Gastrocnemius medialis (tissue), 4 donors: ENCODE measurements around the gene KCNQ5. TPM values are rescaled to one million over a fixed set of nuclear protein-coding genes. Genes with fewer than 3 reads are reported as not detected.

Experiments
- ATAC-seq, 2 donors: fragments of 150-250 bp; one replicate each; pipeline ENCODE4 v1.9.1; 2016
- DNase-seq, 2 donors: peaks; one replicate each; pipeline ENCODE4 v3.0.0-alpha.2; 2019
- H3K27ac ChIP-seq, 4 donors: fragments of 200-600 bp; sonication (generic); 1 replicate in 1 of 4; 2 replicates in 3 of 4; pipeline ENCODE4 v1.5.1; 2016 to 2018; ENCODE audit warnings: mild to moderate bottlenecking in 2 of 4, moderate library complexity in 1 of 4
- H3K27me3 ChIP-seq, 3 donors: fragments of 200-600 bp; sonication (generic) in 2 of 3; 1 replicate in 1 of 3; 2 replicates in 2 of 3; pipeline versions ENCODE4 v1.5.1 to v1.6.0; 2016 to 2019; ENCODE audit warnings: mild to moderate bottlenecking in 1 of 3, moderate library complexity in 1 of 3
- H3K36me3 ChIP-seq, 2 donors: fragments of 200-600 bp; sonication (generic) in 1 of 2; one replicate each; pipeline ENCODE4 v1.5.1; 2017 to 2018
- H3K4me1 ChIP-seq, 2 donors: fragments of 200-600 bp; sonication (generic) in 1 of 2; one replicate each; pipeline ENCODE4 v1.5.1; 2016 to 2017; ENCODE audit warnings: mild to moderate bottlenecking in 2 of 2
- H3K4me3 ChIP-seq, 4 donors: fragments of 200-600 bp; sonication (generic) in 3 of 4; 1 replicate in 1 of 4; 2 replicates in 3 of 4; pipeline ENCODE4 v1.5.1; 2016 to 2019; ENCODE audit warnings: mild to moderate bottlenecking in 2 of 4
- H3K9me3 ChIP-seq, 3 donors: fragments of 200-600 bp; sonication (generic) in 2 of 3; 1 replicate in 1 of 3; 2 replicates in 2 of 3; pipeline ENCODE4 v1.5.1; 2016 to 2019
- POLR2A ChIP-seq, 2 donors: fragments of 450-650 bp; IDR thresholded peaks; one replicate each; pipeline ENCODE4 v1.6.1; 2017; ENCODE audit warnings: antibody characterized with exemption in 2 of 2, mild to moderate bottlenecking in 2 of 2, moderate library complexity in 2 of 2
- in situ Hi-C, 4 donors: fragments of 200-750 bp; cut with MboI; loops; one replicate each; pipeline versions ENCODE4 v1.15.0 to v1.8.0; 2017; ENCODE audit warnings: low sequenced_read_pairs in 4 of 4
- intact Hi-C: fragments of 100-400 bp; cut with DNase I; formaldehyde crosslinking; loops from one replicate; pipeline ENCODE4 v1.15.1; 2023; ENCODE audit warnings: low total_unique reads
- total RNA-seq, 4 donors: library from RNA; depleted of rRNA; stranded (reverse); fragments of >200 nt; gene quantifications; one replicate each; pipeline versions ENCODE4 v1.1.0 to v1.2.3, GENCODE V29; 2016
- TF ChIP-seq, protein P1 (sequence below), 5 experiments: fragments of 450-650 bp in 3 of 5; fragments of 200-600 bp in 2 of 5; sonication (generic) in 2 of 5; IDR thresholded peaks in 4 of 5; conservative IDR thresholded peaks in 1 of 5; 1 replicate in 4 of 5; 2 replicates in 1 of 5; pipeline ENCODE4 v1.5.1; 2016 to 2019; ENCODE audit warnings: antibody characterized with exemption in 5 of 5, mild to moderate bottlenecking in 3 of 5, moderate library complexity in 3 of 5

Gene KCNQ5
- total RNA-seq, 4 donors from 2014 or later = 5.3 to 19.3 (median 15.1) TPM

DNA sequence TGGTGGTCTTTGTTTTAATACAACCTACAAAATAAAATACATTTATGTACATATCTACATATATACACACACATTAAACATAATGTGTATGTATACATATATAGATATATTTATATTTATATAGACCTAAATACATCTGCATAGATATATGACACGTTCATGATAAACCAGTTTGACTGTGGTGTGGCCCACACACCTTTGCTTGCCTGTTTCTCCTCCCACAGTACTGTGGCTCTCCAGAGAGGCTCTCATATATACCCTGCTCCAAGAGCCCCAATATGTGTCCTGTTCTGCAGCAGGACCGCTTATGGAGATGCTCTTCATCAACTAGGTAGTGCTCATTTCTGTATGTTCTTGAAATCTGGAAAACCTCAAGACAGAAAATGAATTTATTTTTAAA is 207.0 kb downstream of the KCNQ5 start:
- DNase-seq (no peak), ATAC-seq (no peak)
- in situ Hi-C loops = no loop called here
- Histone ChIP-seq H3K9me3 (no peaks in the 10 kb centered on the region), H3K4me3 (no peak overlapping the region), H3K27me3 (no peaks in the 10 kb centered on the region), H3K27ac (no peak overlapping the region), H3K36me3 (no peaks in the 10 kb centered on the region), H3K4me1 (peaks cover 34 to 40% of the 10 kb centered on the region in 2 donors)
- intact Hi-C loops = no loop called here
- TF ChIP-seq POLR2A (IDR thresholded peaks at IDR 0.05) = no peak
- TF ChIP-seq, protein P1, sequence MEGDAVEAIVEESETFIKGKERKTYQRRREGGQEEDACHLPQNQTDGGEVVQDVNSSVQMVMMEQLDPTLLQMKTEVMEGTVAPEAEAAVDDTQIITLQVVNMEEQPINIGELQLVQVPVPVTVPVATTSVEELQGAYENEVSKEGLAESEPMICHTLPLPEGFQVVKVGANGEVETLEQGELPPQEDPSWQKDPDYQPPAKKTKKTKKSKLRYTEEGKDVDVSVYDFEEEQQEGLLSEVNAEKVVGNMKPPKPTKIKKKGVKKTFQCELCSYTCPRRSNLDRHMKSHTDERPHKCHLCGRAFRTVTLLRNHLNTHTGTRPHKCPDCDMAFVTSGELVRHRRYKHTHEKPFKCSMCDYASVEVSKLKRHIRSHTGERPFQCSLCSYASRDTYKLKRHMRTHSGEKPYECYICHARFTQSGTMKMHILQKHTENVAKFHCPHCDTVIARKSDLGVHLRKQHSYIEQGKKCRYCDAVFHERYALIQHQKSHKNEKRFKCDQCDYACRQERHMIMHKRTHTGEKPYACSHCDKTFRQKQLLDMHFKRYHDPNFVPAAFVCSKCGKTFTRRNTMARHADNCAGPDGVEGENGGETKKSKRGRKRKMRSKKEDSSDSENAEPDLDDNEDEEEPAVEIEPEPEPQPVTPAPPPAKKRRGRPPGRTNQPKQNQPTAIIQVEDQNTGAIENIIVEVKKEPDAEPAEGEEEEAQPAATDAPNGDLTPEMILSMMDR (IDR thresholded peaks at IDR 0.05 in 4 of 5, conservative IDR thresholded peaks at IDR 0.05 in 1 of 5) = no peak

DNA sequence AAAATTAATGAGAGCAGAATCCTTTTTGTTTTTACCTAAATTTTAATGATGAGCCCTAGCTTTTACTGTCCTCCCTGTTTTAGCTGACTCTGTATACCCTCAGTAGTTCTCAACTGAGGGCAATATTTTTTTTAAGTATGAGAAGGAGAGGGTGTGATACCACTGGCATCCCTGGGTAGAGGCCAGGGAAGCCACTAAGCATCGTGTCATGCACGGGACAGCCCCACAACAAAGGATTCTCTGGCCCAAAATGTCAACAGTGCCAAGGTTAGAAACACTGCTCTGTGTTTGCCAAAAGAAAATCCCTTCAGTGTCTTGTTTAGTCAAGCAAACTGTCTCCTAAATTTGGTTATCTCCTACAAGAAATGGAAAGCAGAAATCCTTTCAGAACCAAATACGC is 210.4 kb downstream of the KCNQ5 start:
- peak; percentile 38 to 67 for DNase-seq
- Histone ChIP-seq H3K4me3 (no peak overlapping the region), H3K36me3 (no peaks in the 10 kb centered on the region), H3K4me1 (peaks cover 15 to 21% of the 10 kb centered on the region in 2 donors), H3K27ac (no peak overlapping the region), H3K27me3 (no peaks in the 10 kb centered on the region), H3K9me3 (no peaks in the 10 kb centered on the region)
- no peak for TF ChIP-seq POLR2A (IDR thresholded peaks at IDR 0.05)
- TF ChIP-seq, protein P1 (IDR thresholded peaks at IDR 0.05 in 4 of 5, conservative IDR thresholded peaks at IDR 0.05 in 1 of 5) = no peak
- ATAC-seq = peak; percentile 91 to 99
- in situ Hi-C loops = no loop called here
- intact Hi-C loops = no loop called here

DNA sequence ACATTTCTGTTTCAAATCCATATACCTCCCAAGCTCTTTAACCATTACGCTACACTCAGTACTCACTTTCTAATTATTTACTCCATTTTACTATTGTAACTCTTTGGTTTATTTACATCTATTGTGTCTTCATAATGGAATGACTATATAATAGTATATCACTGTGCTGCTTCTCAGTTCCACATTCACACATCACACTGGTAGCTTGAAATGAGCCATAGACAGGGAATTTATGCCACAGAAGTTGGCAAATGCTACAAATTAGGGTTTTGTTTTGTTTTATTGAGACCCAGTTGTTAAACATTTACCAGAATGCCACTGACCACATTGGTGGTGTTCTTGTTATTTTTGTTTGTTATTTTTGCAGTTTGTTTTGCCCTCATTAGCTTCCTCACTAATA is 213.9 kb downstream of the KCNQ5 start:
- Histone ChIP-seq H3K36me3 (no peaks in the 10 kb centered on the region), H3K27ac (no peak overlapping the region), H3K9me3 (no peaks in the 10 kb centered on the region), H3K4me1 (peaks cover 11 to 21% of the 10 kb centered on the region in 2 donors), H3K4me3 (no peak overlapping the region), H3K27me3 (no peaks in the 10 kb centered on the region)
- intact Hi-C loops (no loop called here), in situ Hi-C loops (no loop called here)
- ATAC-seq (no peak), DNase-seq (no peak)
- TF ChIP-seq, protein P1 (IDR thresholded peaks at IDR 0.05 in 4 of 5, conservative IDR thresholded peaks at IDR 0.05 in 1 of 5) = no peak
- no peak for TF ChIP-seq POLR2A (IDR thresholded peaks at IDR 0.05)

DNA sequence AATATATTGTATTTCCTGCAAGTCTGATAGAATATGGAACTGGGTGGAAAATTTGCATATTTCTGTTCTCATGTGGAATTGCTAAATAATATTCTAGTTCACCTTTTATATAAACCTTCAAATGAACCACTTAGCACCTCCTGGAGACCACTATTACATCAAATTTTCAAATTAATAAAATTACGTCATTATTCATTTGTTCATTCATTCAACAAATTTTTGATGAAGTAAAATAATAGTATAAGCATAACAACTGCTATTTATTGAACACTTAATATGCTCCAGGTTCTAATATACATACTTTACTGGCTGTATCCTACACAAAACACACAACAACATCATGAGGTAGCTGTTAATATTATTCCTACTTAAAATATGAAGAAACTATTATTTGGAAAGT is 215.1 kb downstream of the KCNQ5 start:
- Histone ChIP-seq H3K27ac (no peak overlapping the region), H3K4me3 (no peak overlapping the region), H3K27me3 (no peaks in the 10 kb centered on the region), H3K4me1 (peaks cover 11 to 19% of the 10 kb centered on the region in 2 donors), H3K9me3 (no peaks in the 10 kb centered on the region), H3K36me3 (no peaks in the 10 kb centered on the region)
- ATAC-seq (no peak), DNase-seq (no peak)
- intact Hi-C loops (no loop called here), in situ Hi-C loops (no loop called here)
- TF ChIP-seq, protein P1 (IDR thresholded peaks at IDR 0.05 in 4 of 5, conservative IDR thresholded peaks at IDR 0.05 in 1 of 5) = no peak
- TF ChIP-seq POLR2A (IDR thresholded peaks at IDR 0.05) = no peak

DNA sequence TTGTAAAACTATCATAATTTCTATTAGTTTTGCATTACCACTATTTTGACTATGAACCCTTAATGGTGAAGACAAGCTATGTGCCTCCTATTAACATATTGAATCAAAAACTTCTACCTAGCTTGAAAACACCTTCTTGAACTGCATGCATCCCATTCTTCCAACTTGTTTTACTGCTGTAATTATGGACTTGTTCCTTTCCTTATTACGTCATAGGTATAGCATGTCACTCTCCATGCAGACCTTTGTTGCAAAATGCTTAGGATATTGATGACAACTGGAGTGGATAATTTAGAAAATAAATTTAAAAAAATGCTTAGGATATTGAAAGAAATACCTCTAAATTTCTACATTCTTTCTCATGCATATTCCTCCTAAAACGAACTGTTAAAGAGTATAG is 219.3 kb downstream of the KCNQ5 start:
- TF ChIP-seq, protein P1 (IDR thresholded peaks at IDR 0.05 in 4 of 5, conservative IDR thresholded peaks at IDR 0.05 in 1 of 5) = no peak
- no peak for TF ChIP-seq POLR2A (IDR thresholded peaks at IDR 0.05)
- H3K9me3 ChIP-seq = no peaks in the 10 kb centered on the region
- no peaks in the 10 kb centered on the region for H3K27me3 ChIP-seq
- H3K36me3 ChIP-seq = no peaks in the 10 kb centered on the region
- ATAC-seq (no peak), DNase-seq (no peak)
- in situ Hi-C loops = no loop called here
- intact Hi-C loops = no loop called here
- H3K4me1 ChIP-seq = peaks cover 4 to 14% of the 10 kb centered on the region in 2 donors
- no peak overlapping the region for H3K4me3 ChIP-seq
- H3K27ac ChIP-seq = no peak overlapping the region
